Loucy (cell line): ENCODE data around the gene NRDE2.

Experiments
- EZH2phosphoT487 ChIP-seq: fragments of 200-600 bp; IDR thresholded peaks from 2 replicates; pipeline ENCODE4 v1.6.1; 2018; ENCODE audit warnings: antibody characterized with exemption, mild to moderate bottlenecking, moderate library complexity, borderline replicate concordance
- TF ChIP-seq, protein P1 (sequence below): fragments of 200-600 bp; sonication (generic); conservative IDR thresholded peaks from 2 replicates; pipeline ENCODE4 v1.5.1; 2014; ENCODE audit warnings: mild to moderate bottlenecking, antibody characterized with exemption, low read length

DNA sequence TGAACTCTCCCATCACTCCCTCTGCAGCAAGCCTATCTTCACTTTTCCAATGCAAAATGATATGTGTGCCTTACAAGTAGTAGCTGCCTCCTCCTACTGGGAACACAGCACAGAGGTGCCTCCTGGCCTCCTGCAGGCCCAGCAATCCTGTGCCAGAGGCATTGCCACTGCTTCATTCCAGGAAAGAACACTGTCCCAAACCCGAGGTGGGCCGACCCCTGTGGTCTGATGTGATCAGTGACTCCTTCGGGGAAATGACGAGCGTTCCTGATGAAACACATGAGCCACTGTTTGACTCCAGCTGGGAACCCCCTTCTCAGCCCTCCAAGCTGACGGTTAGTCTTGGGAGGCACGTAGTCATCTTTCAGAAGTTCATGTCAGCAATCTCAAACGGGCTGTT, 55.9 kb downstream of the NRDE2 start:
- TF ChIP-seq, protein P1, sequence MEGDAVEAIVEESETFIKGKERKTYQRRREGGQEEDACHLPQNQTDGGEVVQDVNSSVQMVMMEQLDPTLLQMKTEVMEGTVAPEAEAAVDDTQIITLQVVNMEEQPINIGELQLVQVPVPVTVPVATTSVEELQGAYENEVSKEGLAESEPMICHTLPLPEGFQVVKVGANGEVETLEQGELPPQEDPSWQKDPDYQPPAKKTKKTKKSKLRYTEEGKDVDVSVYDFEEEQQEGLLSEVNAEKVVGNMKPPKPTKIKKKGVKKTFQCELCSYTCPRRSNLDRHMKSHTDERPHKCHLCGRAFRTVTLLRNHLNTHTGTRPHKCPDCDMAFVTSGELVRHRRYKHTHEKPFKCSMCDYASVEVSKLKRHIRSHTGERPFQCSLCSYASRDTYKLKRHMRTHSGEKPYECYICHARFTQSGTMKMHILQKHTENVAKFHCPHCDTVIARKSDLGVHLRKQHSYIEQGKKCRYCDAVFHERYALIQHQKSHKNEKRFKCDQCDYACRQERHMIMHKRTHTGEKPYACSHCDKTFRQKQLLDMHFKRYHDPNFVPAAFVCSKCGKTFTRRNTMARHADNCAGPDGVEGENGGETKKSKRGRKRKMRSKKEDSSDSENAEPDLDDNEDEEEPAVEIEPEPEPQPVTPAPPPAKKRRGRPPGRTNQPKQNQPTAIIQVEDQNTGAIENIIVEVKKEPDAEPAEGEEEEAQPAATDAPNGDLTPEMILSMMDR, result no peak
- TF ChIP-seq EZH2phosphoT487, result no peak
